Effector memory CD4-positive, alpha-beta T cell (primary cell): ENCODE data around the gene ANXA2R.
"Not testable (repeated sequence)": the region's sequence is repeated elsewhere in the genome, so short reads cannot be mapped to it uniquely, and the experiment has no call there.

ENCODE experiments used
- DNase-seq, 3 donors: peaks; one replicate each; pipeline ENCODE4 v3.0.0-alpha.2; 2020
- H3K27ac ChIP-seq: 2 replicates; pipeline ENCODE4 v1.7.0; 2013; ENCODE audit warnings: mild to moderate bottlenecking, low read length, moderate library complexity; ENCODE audit not compliant: insufficient read depth, poor library complexity, severe bottlenecking
- H3K27me3 ChIP-seq: replicated peaks from 2 replicates; pipeline ENCODE4 v1.7.0; 2013; ENCODE audit warnings: mild to moderate bottlenecking, low read length; ENCODE audit not compliant: insufficient read depth, control insufficient read depth, poor library complexity, severe bottlenecking
- H3K36me3 ChIP-seq: 2 replicates; pipeline ENCODE4 v1.7.0; 2013; ENCODE audit warnings: mild to moderate bottlenecking, low read length, moderate library complexity; ENCODE audit not compliant: control insufficient read depth, insufficient read depth
- H3K4me1 ChIP-seq: 2 replicates; pipeline ENCODE4 v1.7.0; 2013; ENCODE audit warnings: low read length, mild to moderate bottlenecking; ENCODE audit not compliant: control insufficient read depth, insufficient read depth, poor library complexity, severe bottlenecking
- H3K4me3 ChIP-seq: 2 replicates; pipeline ENCODE4 v1.7.0; 2013; ENCODE audit warnings: low read length, low read depth, mild to moderate bottlenecking; ENCODE audit not compliant: insufficient read depth, poor library complexity, severe bottlenecking
- H3K9me3 ChIP-seq: 2 replicates; pipeline ENCODE4 v1.7.0; 2013; ENCODE audit warnings: mild to moderate bottlenecking, low read length, moderate library complexity; ENCODE audit not compliant: control insufficient read depth

ANXA2R gene

DNA sequence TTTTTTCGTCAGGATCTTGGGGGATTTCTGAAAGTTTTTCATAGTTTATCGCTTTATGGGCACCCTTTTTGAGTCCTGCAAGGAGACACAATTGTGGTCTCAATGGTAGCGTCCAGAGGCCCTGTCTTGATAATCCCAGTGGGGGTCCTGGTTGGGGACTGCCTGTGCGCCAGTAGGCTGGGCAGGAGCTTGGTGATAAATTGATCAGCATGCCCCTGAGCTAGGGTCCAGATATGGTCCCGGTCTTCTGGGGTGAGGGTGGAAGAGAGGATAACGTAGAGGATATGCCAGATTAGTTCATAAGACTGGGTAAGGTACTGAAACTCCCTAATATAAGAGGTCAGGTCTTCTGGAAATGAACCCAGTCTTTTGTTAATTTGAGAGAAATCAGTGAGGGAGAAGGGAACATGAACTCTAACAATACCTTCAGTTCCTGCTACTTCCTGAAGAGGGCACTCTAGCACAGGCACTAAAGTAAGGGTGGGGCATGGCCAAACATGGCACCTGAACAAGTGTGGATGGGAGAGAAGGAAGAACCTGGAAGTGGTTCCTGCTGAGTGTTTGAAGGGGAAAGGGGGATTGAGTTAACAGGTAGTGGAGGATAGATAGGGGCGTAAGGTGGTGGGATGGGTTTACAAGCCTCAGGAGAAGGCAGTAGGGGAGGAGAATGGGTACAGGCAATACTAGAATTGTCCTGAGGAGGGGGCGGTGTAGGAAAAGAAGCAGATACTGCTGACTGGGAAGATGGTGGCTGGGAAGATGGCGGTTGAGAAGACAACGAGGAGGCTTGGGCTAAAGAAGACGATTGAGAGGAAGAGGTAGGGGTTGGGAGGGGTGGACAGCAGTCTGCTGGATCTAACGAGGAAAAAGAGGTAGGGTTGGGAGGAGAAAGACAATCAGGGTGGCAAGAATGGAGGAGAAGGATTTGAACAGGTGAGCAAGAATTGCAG is 33.8 kb upstream of the ANXA2R start:
- peak in 1 of 3 donors; percentile 12 for DNase-seq
- H3K4me3 ChIP-seq: no peak overlapping the region
- no peaks in the 10 kb centered on the region for H3K27me3 ChIP-seq
- peaks cover 19% of the 10 kb centered on the region for H3K36me3 ChIP-seq
- peaks cover 8% of the 10 kb centered on the region for H3K4me1 ChIP-seq
- H3K27ac ChIP-seq: no peak overlapping the region
- no peaks in the 10 kb centered on the region for H3K9me3 ChIP-seq

DNA sequence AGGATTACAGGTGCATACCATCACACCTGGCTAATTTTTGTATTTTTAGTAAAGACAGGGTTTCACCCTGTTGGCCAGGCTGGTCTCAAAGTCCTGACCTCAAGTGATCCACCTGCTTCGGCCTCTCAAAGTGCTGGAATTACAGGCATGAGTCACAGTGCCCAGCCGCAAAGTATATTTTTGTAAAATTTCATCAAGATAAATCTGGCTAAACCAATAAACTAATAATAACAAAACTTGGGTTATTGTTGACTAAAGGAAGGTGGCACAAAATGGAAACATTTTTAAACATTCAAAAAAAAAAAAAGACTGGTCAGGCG is 29.2 kb upstream of the ANXA2R start:
- H3K9me3 ChIP-seq, H3K27ac ChIP-seq, DNase-seq, H3K27me3 ChIP-seq: not testable (repeated sequence)
- peak overlapping the region; percentile 85 for H3K4me3 ChIP-seq
- H3K36me3 ChIP-seq: peaks cover 10% of the 10 kb centered on the region
- peaks cover 25% of the 10 kb centered on the region for H3K4me1 ChIP-seq

DNA sequence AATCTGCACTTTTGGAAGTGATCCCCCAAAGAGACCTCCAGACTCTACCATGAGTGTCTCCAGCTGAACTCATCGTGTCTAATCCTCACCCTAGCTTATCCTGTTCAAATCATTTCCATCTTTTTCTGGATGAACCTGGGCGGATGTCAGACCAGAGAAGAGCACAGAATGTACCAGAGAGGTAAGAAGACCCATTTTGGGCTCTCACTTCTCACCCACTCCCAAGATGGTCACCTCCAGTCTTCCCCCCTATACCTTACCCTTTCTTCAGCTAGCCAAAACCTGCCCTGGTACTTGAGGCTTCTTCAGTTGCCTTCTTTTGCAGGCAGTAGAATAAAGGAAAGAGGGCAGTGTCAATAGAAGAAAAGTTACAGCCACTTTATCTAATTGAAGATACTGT is 27.9 kb upstream of the ANXA2R start:
- H3K9me3 ChIP-seq: no peaks in the 10 kb centered on the region
- H3K4me1 ChIP-seq: peaks cover 25% of the 10 kb centered on the region
- peak overlapping the region; percentile 85 for H3K4me3 ChIP-seq
- peaks cover 10% of the 10 kb centered on the region for H3K36me3 ChIP-seq
- H3K27ac ChIP-seq: peak overlapping the region; percentile 97
- no peaks in the 10 kb centered on the region for H3K27me3 ChIP-seq
- no peak for DNase-seq

DNA sequence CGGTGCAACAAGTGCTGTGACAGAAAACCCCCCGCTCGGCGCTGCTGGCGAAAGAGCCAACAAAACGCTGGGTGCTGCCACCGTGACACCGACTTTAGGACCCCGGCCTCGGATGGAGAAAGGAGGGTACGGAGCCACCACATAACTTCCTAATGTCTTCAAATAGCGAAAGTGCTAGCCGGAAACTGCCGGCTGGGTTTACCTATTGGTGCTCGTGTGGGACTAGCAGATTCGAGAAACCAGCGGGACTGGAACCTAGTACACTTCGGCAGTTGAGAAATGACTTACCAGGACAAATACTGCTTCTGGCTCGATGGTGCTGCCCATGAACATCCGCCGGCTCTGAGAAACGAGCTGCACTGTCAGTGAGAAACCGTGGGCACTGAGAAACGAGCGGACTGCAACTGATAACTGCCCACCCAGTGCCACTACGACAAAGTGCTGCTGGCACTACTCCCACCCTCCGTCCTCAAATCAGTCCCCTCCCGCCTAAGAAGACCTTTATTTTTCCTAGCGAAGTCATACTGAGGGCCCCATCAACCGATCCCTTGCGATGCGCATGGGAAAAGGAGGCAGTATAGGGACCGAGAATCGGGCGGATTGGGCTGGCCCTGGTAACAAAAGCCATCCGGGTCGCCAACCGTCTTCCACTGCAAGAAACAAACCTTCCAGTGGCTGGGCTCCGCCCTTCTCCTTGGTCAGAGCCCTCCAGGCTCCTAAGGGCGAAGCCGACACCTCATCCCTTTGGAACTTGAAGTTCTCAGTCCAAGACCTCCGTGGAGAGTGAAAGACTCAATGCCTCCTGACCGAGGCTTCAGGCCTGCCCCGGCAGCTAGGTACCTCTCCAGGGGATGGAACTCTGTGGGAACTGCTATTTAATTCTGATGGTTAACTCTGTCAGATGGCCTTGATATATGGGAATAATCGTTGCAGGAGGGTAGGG is 27.0 kb upstream of the ANXA2R start:
- Histone ChIP-seq H3K4me3 (peak overlapping the region; percentile 85), H3K27ac (peak overlapping the region; percentile 97), H3K9me3 (no peaks in the 10 kb centered on the region), H3K4me1 (peaks cover 25% of the 10 kb centered on the region), H3K36me3 (peaks cover 10% of the 10 kb centered on the region), H3K27me3 (no peaks in the 10 kb centered on the region)
- peak; percentile 66 to 81 (median 79) for DNase-seq

DNA sequence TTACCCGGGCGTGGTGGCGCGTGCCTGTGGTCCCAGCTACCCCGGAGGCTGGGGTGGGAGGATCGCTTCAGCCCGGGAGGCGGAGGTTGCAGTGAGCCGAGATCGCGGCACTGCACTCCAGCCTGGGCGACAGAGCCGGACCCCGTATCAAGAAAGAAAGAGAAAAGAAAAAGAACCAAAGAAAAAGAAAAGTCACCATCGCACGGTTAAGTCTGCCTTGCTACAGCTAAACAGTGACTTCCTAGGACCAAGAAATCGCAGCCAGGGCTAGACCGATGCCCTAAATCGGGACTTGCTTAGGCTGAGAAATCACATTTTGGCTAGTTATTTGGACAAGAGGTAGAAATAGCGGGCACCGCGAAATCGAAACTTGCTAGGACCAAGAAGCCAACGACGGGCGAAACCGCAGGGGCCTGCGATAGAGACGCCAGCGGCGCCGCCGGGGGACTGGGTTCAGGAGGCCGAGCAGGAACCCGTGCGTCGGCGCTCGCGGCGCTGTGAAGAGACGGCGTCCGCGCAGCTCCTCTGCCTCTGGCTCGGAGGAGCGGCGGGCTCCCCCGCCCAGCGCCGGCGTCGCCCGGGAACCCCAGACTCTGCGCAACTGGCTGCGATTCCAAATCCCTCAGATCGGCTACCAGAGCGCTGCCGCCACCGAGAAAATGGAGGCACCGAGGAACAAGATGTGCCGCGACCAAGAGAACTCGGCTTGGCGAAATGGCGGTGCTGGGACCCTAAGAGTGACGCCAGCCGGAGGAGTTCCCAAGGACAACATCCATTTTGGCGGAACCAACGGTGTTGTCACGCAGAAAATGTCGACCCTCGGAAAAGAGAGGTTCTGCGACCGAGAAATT is 26.1 kb upstream of the ANXA2R start:
- Histone ChIP-seq H3K4me3 (peak overlapping the region; percentile 85), H3K27ac (peak overlapping the region; percentile 97), H3K9me3 (no peaks in the 10 kb centered on the region), H3K36me3 (peaks cover 6% of the 10 kb centered on the region), H3K27me3 (no peaks in the 10 kb centered on the region), H3K4me1 (peaks cover 25% of the 10 kb centered on the region)
- peak; percentile 58 to 67 (median 66) for DNase-seq

DNA sequence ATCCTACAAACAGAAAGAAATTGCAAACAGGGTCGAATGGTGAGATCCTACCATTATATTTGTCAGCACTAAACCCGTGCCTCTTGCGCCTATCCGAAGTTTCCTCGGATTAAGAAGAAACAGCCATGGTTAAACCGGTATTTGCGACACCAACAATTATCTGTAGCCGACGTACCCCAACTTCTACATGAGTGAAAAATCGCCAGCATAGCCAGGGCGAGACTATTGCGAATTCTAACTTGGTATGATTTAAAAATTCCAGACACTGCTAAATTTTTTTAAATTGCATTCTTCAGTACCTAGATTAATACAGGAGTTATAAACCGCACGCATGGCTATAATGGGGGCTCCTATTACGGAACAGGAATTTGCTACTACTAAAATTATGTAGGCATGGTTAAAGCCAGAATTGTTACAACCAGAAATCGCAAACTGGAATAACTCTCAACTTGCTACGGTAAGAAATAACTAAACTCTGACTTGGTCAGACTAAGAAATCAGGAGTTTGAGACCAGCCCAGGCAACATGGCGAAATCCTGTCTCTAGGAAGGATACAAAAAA is 25.3 kb upstream of the ANXA2R start:
- Histone ChIP-seq H3K36me3 (no peaks in the 10 kb centered on the region), H3K27ac (peak overlapping the region; percentile 97), H3K9me3 (no peaks in the 10 kb centered on the region), H3K4me3 (peak overlapping the region; percentile 85), H3K27me3 (no peaks in the 10 kb centered on the region), H3K4me1 (peaks cover 25% of the 10 kb centered on the region)
- DNase-seq: no peak

DNA sequence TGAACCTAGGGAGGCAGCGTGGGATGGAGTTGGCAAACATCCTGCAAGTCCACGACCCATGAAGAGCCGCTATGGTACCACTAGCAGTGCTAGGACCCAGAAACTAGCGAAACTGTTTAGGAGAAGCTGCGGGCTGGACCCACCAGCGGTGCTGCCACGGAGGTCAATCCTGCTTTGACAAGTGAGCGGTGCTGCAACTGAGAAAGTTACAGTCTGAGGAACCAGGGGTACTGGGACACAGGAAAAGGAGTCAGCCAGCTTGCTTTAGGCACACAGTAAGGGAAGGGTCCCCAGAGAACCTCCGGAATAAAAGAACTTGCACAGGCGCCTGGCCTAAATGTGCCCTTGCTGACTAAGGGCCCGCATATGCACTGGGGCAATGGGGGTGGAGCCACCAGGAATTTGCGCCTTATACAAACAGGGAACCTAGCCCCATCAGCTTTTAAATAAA is 23.6 kb upstream of the ANXA2R start:
- H3K36me3 ChIP-seq: no peaks in the 10 kb centered on the region
- peaks cover 16% of the 10 kb centered on the region for H3K4me1 ChIP-seq
- peak overlapping the region; percentile 97 for H3K27ac ChIP-seq
- no peaks in the 10 kb centered on the region for H3K9me3 ChIP-seq
- DNase-seq: no peak
- no peak overlapping the region for H3K4me3 ChIP-seq
- H3K27me3 ChIP-seq: no peaks in the 10 kb centered on the region

DNA sequence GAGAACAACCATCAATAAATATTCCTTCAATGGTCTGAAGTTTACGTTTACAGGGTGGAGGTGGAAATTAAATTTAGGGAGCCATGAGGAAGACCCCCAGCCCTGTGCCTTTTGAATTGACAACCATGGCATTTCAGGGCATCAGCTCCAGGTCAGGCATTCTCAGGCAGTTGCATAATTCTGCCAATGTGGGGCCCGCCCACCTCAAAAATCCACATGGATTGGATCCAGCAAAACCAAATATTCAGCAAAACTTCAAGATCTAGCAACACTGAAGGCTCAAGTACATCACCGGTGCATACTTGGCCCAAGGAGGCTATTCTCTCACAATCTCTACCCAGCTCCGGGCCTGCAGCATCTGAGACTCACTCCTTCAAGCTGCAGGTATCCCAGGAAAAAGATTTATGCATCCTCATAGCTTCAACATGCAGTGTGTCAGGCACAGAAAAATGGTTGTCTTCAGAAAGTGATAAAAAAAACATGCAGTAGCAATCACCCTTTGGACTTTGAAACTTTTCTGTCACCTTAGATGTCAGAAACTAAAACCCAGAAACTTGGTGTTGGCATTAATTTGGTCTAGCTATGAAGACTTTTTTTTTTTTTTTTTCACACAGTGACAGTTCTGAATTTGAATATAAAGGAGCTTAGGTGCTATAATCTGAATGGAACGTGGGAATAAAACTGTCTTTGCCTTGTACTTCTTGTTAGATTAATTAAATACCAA is 21.4 kb upstream of the ANXA2R start:
- no peak overlapping the region for H3K27ac ChIP-seq
- H3K4me1 ChIP-seq: no peaks in the 10 kb centered on the region
- DNase-seq: no peak

DNA sequence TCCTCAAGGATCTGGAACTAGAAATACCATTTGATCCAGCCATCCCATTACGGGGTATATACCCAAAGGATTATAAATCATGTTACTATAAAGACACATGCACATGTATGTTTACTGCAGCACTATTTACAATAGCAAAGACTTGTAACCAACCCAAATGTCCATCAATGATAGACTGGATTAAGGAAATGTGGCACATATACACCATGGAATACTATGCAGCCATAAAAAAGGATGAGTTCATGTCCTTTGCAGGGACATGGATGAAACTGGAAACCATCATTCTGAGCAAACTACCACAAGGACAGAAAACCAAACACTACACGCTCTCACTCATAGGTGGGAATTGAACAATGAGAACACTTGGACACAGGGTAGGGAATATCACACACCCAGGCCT is 19.9 kb upstream of the ANXA2R start:
- DNase-seq, H3K36me3 ChIP-seq, H3K4me1 ChIP-seq: not testable (repeated sequence)

More for the DNA sequence above, 21.4 kb upstream of the ANXA2R start:
- H3K9me3 ChIP-seq: no peaks in the 10 kb centered on the region
- H3K27me3 ChIP-seq: no peaks in the 10 kb centered on the region
- H3K4me3 ChIP-seq: no peak overlapping the region
- H3K36me3 ChIP-seq: no peaks in the 10 kb centered on the region

More for the DNA sequence above, 19.9 kb upstream of the ANXA2R start:
- not testable (repeated sequence) for H3K9me3 ChIP-seq, H3K27me3 ChIP-seq, H3K27ac ChIP-seq, H3K4me3 ChIP-seq
